OCI-LY1 (cell line): Measurements from ENCODE around the gene VAPB.

Experiments
- H2AFZ ChIP-seq: fragments of 200-600 bp; sonication (generic), shearing (Covaris generic); 2 replicates; pipeline ENCODE4 v1.6.0; 2014; ENCODE audit warnings: antibody characterized with exemption, mild to moderate bottlenecking, low read length
- H3F3A ChIP-seq: fragments of 200-600 bp; sonication (generic), shearing (Covaris generic); 2 replicates; pipeline ENCODE4 v1.6.0; 2014; ENCODE audit warnings: mild to moderate bottlenecking, antibody characterized with exemption, low read length, moderate library complexity; ENCODE audit not compliant: insufficient read depth
- H3K27ac ChIP-seq: fragments of 200-600 bp; sonication (generic); 2 replicates; pipeline ENCODE4 v1.5.1; 2014; ENCODE audit warnings: low read length, mixed run types, mild to moderate bottlenecking, low read depth; ENCODE audit not compliant: poor library complexity, severe bottlenecking
- H3K27me3 ChIP-seq: fragments of 200-600 bp; sonication (generic); 2 replicates; pipeline ENCODE4 v1.6.0; 2014; ENCODE audit warnings: antibody characterized with exemption, mild to moderate bottlenecking, low read length, moderate library complexity; ENCODE audit not compliant: insufficient read depth
- H3K36me3 ChIP-seq: fragments of 200-600 bp; sonication (generic); 2 replicates; pipeline ENCODE4 v1.6.1; 2014; ENCODE audit warnings: mild to moderate bottlenecking, antibody characterized with exemption, low read length, moderate library complexity, mixed read lengths; ENCODE audit not compliant: insufficient read depth
- H3K4me1 ChIP-seq: fragments of 200-600 bp; sonication (generic); 2 replicates; pipeline ENCODE4 v1.5.1; 2014; ENCODE audit warnings: mild to moderate bottlenecking, low read length, moderate library complexity; ENCODE audit not compliant: insufficient read depth, severe bottlenecking
- H3K4me2 ChIP-seq: fragments of 200-600 bp; sonication (generic), shearing (Covaris generic); 2 replicates; pipeline ENCODE4 v1.6.1; 2014; ENCODE audit warnings: low read length
- H3K4me3 ChIP-seq: fragments of 200-600 bp; sonication (generic); 2 replicates; pipeline ENCODE4 v1.5.1; 2014; ENCODE audit warnings: low read length, low read depth, mild to moderate bottlenecking, mixed read lengths; ENCODE audit not compliant: poor library complexity, severe bottlenecking
- H3K79me2 ChIP-seq: fragments of 200-600 bp; shearing (Covaris generic); 2 replicates; pipeline ENCODE4 v1.6.1; 2016; ENCODE audit warnings: mixed run types, low read length, mixed read lengths; ENCODE audit not compliant: insufficient read depth
- H3K9ac ChIP-seq: fragments of 200-600 bp; sonication (generic), shearing (Covaris generic); 2 replicates; pipeline ENCODE4 v1.6.1; 2014; ENCODE audit warnings: mild to moderate bottlenecking, low read length, mixed read lengths
- H3K9me2 ChIP-seq: fragments of 200-600 bp; sonication (generic), shearing (Covaris generic); 2 replicates; pipeline ENCODE4 v1.6.1; 2014; ENCODE audit warnings: low read depth, mild to moderate bottlenecking, low read length, mixed read lengths
- H3K9me3 ChIP-seq: fragments of 200-600 bp; shearing (Covaris generic); 2 replicates; pipeline ENCODE4 v1.6.1; 2014; ENCODE audit warnings: low read length, mixed read lengths
- H4K20me1 ChIP-seq: fragments of 200-600 bp; sonication (generic), shearing (Covaris generic); 2 replicates; pipeline ENCODE4 v1.6.0; 2016; ENCODE audit warnings: mild to moderate bottlenecking, low read length; ENCODE audit not compliant: insufficient read depth
- CTCF ChIP-seq: fragments of 200-600 bp; sonication (generic), shearing (Covaris generic); IDR thresholded peaks from 2 replicates; pipeline ENCODE4 v1.5.1; 2017; ENCODE audit warnings: mild to moderate bottlenecking, antibody characterized with exemption, low read length, moderate library complexity, mixed read lengths
- EZH2 ChIP-seq: fragments of 200-600 bp; sonication (generic), shearing (Covaris generic); IDR thresholded peaks from 2 replicates; pipeline ENCODE4 v1.8.0; 2017; ENCODE audit warnings: borderline replicate concordance, mixed run types, mild to moderate bottlenecking, antibody characterized with exemption, low read length, moderate library complexity, mixed read lengths

Gene VAPB

GRCh38 chr20:58402305-58402704, 13.3 kb downstream of the VAPB start:
- Histone ChIP-seq H3K79me2 (peaks cover 92% of the 10 kb centered on the region), H3K4me1 (peaks cover 67% of the 10 kb centered on the region), H4K20me1 (0 out of 2 replicates have a peak, but pooled peaks cover 1% of the 10 kb centered on the region), H3K9me3 (no peaks in the 10 kb centered on the region), H2AFZ (no peak overlapping the region), H3F3A (no peaks in the 10 kb centered on the region), H3K27me3 (no peaks in the 10 kb centered on the region), H3K27ac (peak overlapping the region; percentile 74), H3K9me2 (no peaks in the 10 kb centered on the region), H3K4me3 (no peak overlapping the region), H3K9ac (no peak overlapping the region), H3K36me3 (peaks cover 19% of the 10 kb centered on the region), H3K4me2 (peak overlapping the region; percentile 43; the same call in 1 of the 2 replicates)
- TF ChIP-seq CTCF (no peak), EZH2 (no peak)

- no peak overlapping the region; the same call in 1 of the 2 replicates for H3K9ac ChIP-seq
- no peak for TF ChIP-seq EZH2
- TF ChIP-seq CTCF, result no peak
Measured at GRCh38 chr20:58402827-58403226, 13.8 kb downstream of the VAPB start.

GRCh38 chr20:58403272-58403671, 14.2 kb downstream of the VAPB start:
- H3F3A ChIP-seq, result no peaks in the 10 kb centered on the region
- no peak overlapping the region for H2AFZ ChIP-seq
- peak overlapping the region; percentile 1; the same call in 1 of the 2 replicates for H3K4me2 ChIP-seq
- H3K9me3 ChIP-seq, result no peaks in the 10 kb centered on the region
- no peak overlapping the region for H3K4me3 ChIP-seq
- no peaks in the 10 kb centered on the region for H3K9me2 ChIP-seq
- peaks cover 77% of the 10 kb centered on the region for H3K4me1 ChIP-seq
- H3K36me3 ChIP-seq, result peaks cover 9% of the 10 kb centered on the region
- H4K20me1 ChIP-seq, result 0 out of 2 replicates have a peak, but pooled peaks cover 3% of the 10 kb centered on the region
- peaks cover 92% of the 10 kb centered on the region for H3K79me2 ChIP-seq
- peak overlapping the region; percentile 74 for H3K27ac ChIP-seq
- no peaks in the 10 kb centered on the region for H3K27me3 ChIP-seq
- H3K9ac ChIP-seq, result no peak overlapping the region; the same call in 1 of the 2 replicates
- TF ChIP-seq EZH2 (no peak), CTCF (no peak)

More at GRCh38 chr20:58402827-58403226, 13.8 kb downstream of the VAPB start:
- Histone ChIP-seq H3F3A (no peaks in the 10 kb centered on the region), H3K4me2 (peak overlapping the region; percentile 43; the same call in 1 of the 2 replicates), H3K9me3 (no peaks in the 10 kb centered on the region), H3K4me1 (peaks cover 73% of the 10 kb centered on the region), H3K79me2 (peaks cover 92% of the 10 kb centered on the region), H3K36me3 (peaks cover 14% of the 10 kb centered on the region), H4K20me1 (0 out of 2 replicates have a peak, but pooled peaks cover 3% of the 10 kb centered on the region), H3K4me3 (no peak overlapping the region), H3K27ac (peak overlapping the region; percentile 74), H2AFZ (no peak overlapping the region), H3K9me2 (no peaks in the 10 kb centered on the region), H3K27me3 (no peaks in the 10 kb centered on the region)
